ENCODE results near the gene SLC25A12. TPM values are rescaled to one million over a fixed set of nuclear protein-coding genes. Genes with fewer than 3 reads are reported as not detected.

Gene SLC25A12
- polyA plus RNA-seq, 3 donors: 6.5 to 8.8 (median 7.0) TPM

DNA sequence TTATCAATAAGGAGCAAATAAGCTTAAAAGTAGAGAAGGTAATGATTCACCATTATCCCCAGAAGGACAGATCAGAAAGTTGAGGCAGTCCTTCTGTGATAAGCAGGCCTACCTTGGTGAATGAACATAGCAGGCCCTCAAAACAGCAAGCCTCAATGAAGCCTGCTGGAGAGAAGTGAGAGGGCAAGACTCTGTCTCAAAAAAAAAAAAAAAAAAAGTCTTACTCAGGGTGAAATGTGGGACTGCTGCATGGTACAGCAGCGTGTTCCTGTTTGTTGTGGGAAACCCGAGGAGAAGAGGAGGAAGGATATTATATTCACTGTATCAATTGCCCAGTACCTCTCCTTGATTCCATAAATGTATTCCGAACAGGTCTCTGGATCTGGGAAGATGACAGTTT lies 19.5 kb upstream of the SLC25A12 start:
- Histone ChIP-seq H3K4me2 (replicated peaks; ENCODE audit: extremely low read depth, low read length, poor library complexity, severe bottlenecking) (no peak overlapping the region), H3K27ac (ENCODE audit: low read depth in 1 of 2, low read length in 2 of 2) (no peak overlapping the region), H3K27me3 (ENCODE audit: control insufficient read depth in 2 of 2, insufficient read depth in 2 of 2, low read length in 2 of 2) (no peaks in the 10 kb centered on the region), H2AFZ (ENCODE audit: insufficient read depth, low read depth, low read length, poor library complexity, severe bottlenecking) (peak overlapping the region; percentile 42), H4K20me1 (ENCODE audit: insufficient read depth, low read length) (no peaks in the 10 kb centered on the region), H3K79me2 (ENCODE audit: insufficient read depth, low read length) (no peaks in the 10 kb centered on the region), H3K9ac (ENCODE audit: insufficient read depth, low read length, poor library complexity, severe bottlenecking) (no peak overlapping the region), H3K9me3 (replicated peaks in 1 of 2; ENCODE audit: control insufficient read depth in 1 of 2, insufficient read depth in 1 of 2, low read length in 2 of 2) (no peaks in the 10 kb centered on the region), H3K4me1 (ENCODE audit: control insufficient read depth in 1 of 2, insufficient read depth in 2 of 2, low read length in 2 of 2) (no peaks in the 10 kb centered on the region), H3K4me3 (replicated peaks in 1 of 3; ENCODE audit: low read depth in 2 of 3, low read length in 3 of 3) (no peak overlapping the region), H3K36me3 (replicated peaks in 1 of 2; ENCODE audit: control insufficient read depth in 1 of 2, insufficient read depth in 2 of 2, low read length in 2 of 2) (no peaks in the 10 kb centered on the region)
- no peaks in the 10 kb centered on the region for H3K4me1 Mint-ChIP-seq
- H3K27me3 Mint-ChIP-seq (ENCODE audit: low read depth in 3 of 3): peaks cover 0 to 4% (median 0%) of the 10 kb centered on the region in 3 donors
- intact Hi-C loops (cut with micrococcal nuclease): no loop called here
- DNase-seq: no peak
- TF ChIP-seq, protein P1, sequence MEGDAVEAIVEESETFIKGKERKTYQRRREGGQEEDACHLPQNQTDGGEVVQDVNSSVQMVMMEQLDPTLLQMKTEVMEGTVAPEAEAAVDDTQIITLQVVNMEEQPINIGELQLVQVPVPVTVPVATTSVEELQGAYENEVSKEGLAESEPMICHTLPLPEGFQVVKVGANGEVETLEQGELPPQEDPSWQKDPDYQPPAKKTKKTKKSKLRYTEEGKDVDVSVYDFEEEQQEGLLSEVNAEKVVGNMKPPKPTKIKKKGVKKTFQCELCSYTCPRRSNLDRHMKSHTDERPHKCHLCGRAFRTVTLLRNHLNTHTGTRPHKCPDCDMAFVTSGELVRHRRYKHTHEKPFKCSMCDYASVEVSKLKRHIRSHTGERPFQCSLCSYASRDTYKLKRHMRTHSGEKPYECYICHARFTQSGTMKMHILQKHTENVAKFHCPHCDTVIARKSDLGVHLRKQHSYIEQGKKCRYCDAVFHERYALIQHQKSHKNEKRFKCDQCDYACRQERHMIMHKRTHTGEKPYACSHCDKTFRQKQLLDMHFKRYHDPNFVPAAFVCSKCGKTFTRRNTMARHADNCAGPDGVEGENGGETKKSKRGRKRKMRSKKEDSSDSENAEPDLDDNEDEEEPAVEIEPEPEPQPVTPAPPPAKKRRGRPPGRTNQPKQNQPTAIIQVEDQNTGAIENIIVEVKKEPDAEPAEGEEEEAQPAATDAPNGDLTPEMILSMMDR (IDR thresholded peaks at IDR 0.05): no peak
- H3K9me3 Mint-ChIP-seq: peaks cover 0 to 3% (median 0%) of the 10 kb centered on the region in 7 donors
- no peaks in the 10 kb centered on the region for H3K36me3 Mint-ChIP-seq
- H3K27ac Mint-ChIP-seq: no peak overlapping the region
- no peak overlapping the region for H3K4me3 Mint-ChIP-seq
- no CpG with 5 or more reads among the region's 3 CpGs for WGBS (ENCODE audit: insufficient coverage)

DNA sequence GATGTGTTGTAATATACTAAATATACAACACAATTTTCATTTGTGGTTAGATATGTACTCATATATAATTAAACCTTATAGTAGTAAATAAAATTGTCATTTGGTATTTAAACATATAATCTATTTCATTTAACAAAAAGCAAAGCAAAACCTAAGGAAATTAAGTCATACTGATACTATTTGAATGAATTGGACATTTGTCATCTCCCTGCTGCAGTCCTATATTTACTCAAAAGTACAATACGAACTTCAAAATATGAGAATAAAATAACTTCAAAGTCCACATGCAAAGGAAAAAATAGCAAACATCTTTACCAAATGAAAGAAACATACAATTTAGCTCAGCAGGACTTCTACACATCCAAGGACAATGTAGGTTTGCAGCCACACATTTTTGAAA lies 16.4 kb upstream of the SLC25A12 start:
- no peaks in the 10 kb centered on the region for H3K9me3 ChIP-seq (replicated peaks in 1 of 2; ENCODE audit: control insufficient read depth in 1 of 2, insufficient read depth in 1 of 2, low read length in 2 of 2)
- H2AFZ ChIP-seq (ENCODE audit: insufficient read depth, low read depth, low read length, poor library complexity, severe bottlenecking): no peak overlapping the region
- H3K36me3 ChIP-seq (replicated peaks in 1 of 2; ENCODE audit: control insufficient read depth in 1 of 2, insufficient read depth in 2 of 2, low read length in 2 of 2): no peaks in the 10 kb centered on the region
- H3K27me3 Mint-ChIP-seq (ENCODE audit: low read depth in 3 of 3): peaks cover under 1 to 6% (median 5%) of the 10 kb centered on the region in 3 donors
- no peaks in the 10 kb centered on the region for H3K79me2 ChIP-seq (ENCODE audit: insufficient read depth, low read length)
- TF ChIP-seq, protein P1 (IDR thresholded peaks at IDR 0.05): no peak
- H3K4me2 ChIP-seq (replicated peaks; ENCODE audit: extremely low read depth, low read length, poor library complexity, severe bottlenecking): no peak overlapping the region
- H3K4me1 ChIP-seq (ENCODE audit: control insufficient read depth in 1 of 2, insufficient read depth in 2 of 2, low read length in 2 of 2): no peaks in the 10 kb centered on the region
- H3K4me3 ChIP-seq (replicated peaks in 1 of 3; ENCODE audit: low read depth in 2 of 3, low read length in 3 of 3): no peak overlapping the region
- peaks cover 0 to 3% (median 0%) of the 10 kb centered on the region in 7 donors for H3K9me3 Mint-ChIP-seq
- no peak overlapping the region for H3K4me3 Mint-ChIP-seq
- no peak for DNase-seq
- H3K27me3 ChIP-seq (ENCODE audit: control insufficient read depth in 2 of 2, insufficient read depth in 2 of 2, low read length in 2 of 2): no peaks in the 10 kb centered on the region
- H3K36me3 Mint-ChIP-seq: no peaks in the 10 kb centered on the region
- intact Hi-C loops (cut with micrococcal nuclease): no loop called here
- H3K27ac Mint-ChIP-seq: no peak overlapping the region
- no peaks in the 10 kb centered on the region for H3K4me1 Mint-ChIP-seq
- WGBS (ENCODE audit: insufficient coverage): no CpG with 5 or more reads among the region's 1 CpG
- no peak overlapping the region for H3K27ac ChIP-seq (ENCODE audit: low read depth in 1 of 2, low read length in 2 of 2)
- H3K9ac ChIP-seq (ENCODE audit: insufficient read depth, low read length, poor library complexity, severe bottlenecking): no peak overlapping the region
- H4K20me1 ChIP-seq (ENCODE audit: insufficient read depth, low read length): no peaks in the 10 kb centered on the region

Measured in CD14-positive monocyte (primary cell).